HG03575 (cell line): Measurements from ENCODE around the gene CTLA4.

Experiments
- ATAC-seq: cut with Tn5 transposase; IDR thresholded peaks from one replicate; pipeline ENCODE4 v1.9.1; 2021; ENCODE audit not compliant: unreplicated experiment, insufficient number of reproducible peaks, low FRiP score; ENCODE audit errors: extremely low read depth

The CTLA4 gene

DNA sequence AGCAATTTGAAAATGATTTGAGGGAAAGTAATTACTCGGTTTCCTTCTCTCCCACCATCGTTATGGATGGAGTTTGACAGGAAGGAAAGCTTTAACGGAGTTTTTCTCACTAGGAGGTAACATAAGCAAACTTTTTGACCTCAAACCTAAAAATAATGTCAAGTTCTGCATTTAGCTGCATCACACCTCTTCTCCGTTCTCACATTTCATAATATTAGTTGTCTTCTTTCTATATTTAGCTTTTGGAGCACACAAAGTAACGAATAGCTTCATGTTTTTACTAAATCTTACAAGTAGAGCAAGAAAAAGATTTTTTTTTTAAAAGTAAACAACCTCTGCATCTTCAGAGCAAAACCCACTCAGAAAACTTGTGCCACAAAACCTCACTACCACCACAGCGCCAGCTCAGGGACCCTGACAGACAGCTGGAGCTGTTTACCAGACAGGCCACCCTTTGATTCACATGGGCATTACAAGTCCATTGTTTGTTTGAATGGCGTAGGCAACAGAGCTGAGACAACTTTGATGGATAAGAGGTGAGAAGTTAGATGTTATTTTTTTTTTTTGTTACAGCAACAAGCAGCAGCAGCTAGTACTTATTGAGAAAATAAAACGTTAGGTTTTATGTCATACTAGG is 47.1 kb downstream of the CTLA4 start:
- ATAC-seq = no peak

GRCh38 chr2:203915256-203915655 is 47.7 kb downstream of the CTLA4 start:
- no peak for ATAC-seq

- ATAC-seq = no peak
Observed at GRCh38 chr2:203916756-203917155, 49.2 kb downstream of the CTLA4 start.

DNA sequence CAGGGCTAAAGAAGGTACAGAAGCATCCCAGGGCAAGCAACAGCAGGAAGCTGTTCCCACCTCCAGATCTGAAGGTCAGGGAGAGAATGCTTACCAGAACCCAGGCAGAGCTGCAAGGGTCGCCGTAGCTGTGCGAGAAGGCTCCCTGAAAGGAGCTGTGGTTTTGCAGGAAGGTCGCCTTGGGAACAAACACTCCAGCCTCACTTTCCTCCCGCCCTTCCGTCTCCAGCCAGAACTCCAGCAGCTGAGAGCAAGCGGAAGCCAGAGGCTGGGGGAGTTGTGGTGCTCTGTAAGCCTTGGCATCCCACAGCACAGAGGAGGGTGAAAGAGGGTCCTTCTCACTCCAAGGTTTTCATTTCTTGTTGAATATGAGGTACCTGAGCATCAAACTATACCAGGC is 50.7 kb downstream of the CTLA4 start:
- ATAC-seq = no peak

- no peak for ATAC-seq
Observed at GRCh38 chr2:203918839-203919238, 51.3 kb downstream of the CTLA4 start.
